HCT116 (cell line): ENCODE data around the gene SOX9. TPM values are rescaled to one million over a fixed set of nuclear protein-coding genes. Genes with fewer than 3 reads are reported as not detected.

Experiments used
- ATAC-seq: fragments of 200-7000 bp; cut with Tn5 transposase; 2 replicates; pipeline ENCODE4 v1.9.1; 2020; ENCODE audit warnings: mild to moderate bottlenecking, moderate library complexity
- BruUV-seq: library from RNA; stranded (reverse); fragments of 400-500 nt; replicated peaks from 2 replicates; lab custom pipeline; 2021; lab: Mats Ljungman, UMichigan
- CTCF ChIA-PET: fragments of 300-600 bp; sonication (Branson Sonifier 250); formaldehyde crosslinking; loops from one replicate; lab custom pipeline; 2021; ENCODE audit warnings: antibody characterized with exemption; lab: Charles Lee
- POLR2A ChIA-PET: fragments of 300-600, 350-600 bp; sonication (Branson Sonifier 250); formaldehyde crosslinking; loops from one replicate; lab custom pipeline; 2021; ENCODE audit warnings: antibody characterized with exemption; lab: Charles Lee
- RAD21 ChIA-PET, 2 experiments: fragments of 300-600 bp; sonication (Branson Sonifier 250); formaldehyde crosslinking; loops; one replicate each; lab custom pipeline; 2023; ENCODE audit warnings: low total read pairs in 2 of 2; ENCODE audit not compliant: uncharacterized antibody in 2 of 2, unreplicated experiment in 2 of 2, low non-redundant PET in 1 of 2; lab: Charles Lee
- DNase-seq: peaks from one replicate; pipeline ENCODE4 v3.0.0-alpha.2; 2010; ENCODE audit warnings: low read depth, low spot score
- H2AFZ ChIP-seq: fragments of 200-600 bp; shearing (Covaris generic), sonication (generic); 2 replicates; pipeline ENCODE4 v1.6.1; 2017; ENCODE audit warnings: low read depth, mixed run types, mixed read lengths, antibody characterized with exemption, low read length; ENCODE audit not compliant: poor library complexity, severe bottlenecking
- H3K27ac ChIP-seq: 2 replicates; pipeline ENCODE4 v1.5.1; 2012; ENCODE audit warnings: low read depth, low read length
- H3K27me3 ChIP-seq: fragments of 200-600 bp; sonication (generic); 2 replicates; pipeline ENCODE4 v1.6.1; 2016; ENCODE audit warnings: mixed run types, low read length, mixed read lengths; ENCODE audit not compliant: insufficient read depth
- H3K36me3 ChIP-seq, 2 experiments: fragments of 200-500 bp in 1 of 2; fragments of 200-600 bp in 1 of 2; sonication (Bioruptor generic) in 1 of 2; sonication (generic) in 1 of 2; 2 replicates each; pipeline versions ENCODE4 v1.5.1 to v1.6.1; 2014 to 2016; ENCODE audit warnings: low read length in 2 of 2, inconsistent platforms in 1 of 2, mixed read lengths in 1 of 2, mixed run types in 1 of 2; ENCODE audit not compliant: insufficient read depth in 2 of 2, control insufficient read depth in 1 of 2
- H3K4me1 ChIP-seq, 2 experiments: fragments of 200-600 bp in 1 of 2; sonication (generic) in 1 of 2; 2 replicates each; pipeline versions ENCODE4 v1.5.1 to v1.6.1; 2012 to 2017; ENCODE audit warnings: low read length in 2 of 2, inconsistent platforms in 1 of 2, mild to moderate bottlenecking in 1 of 2, mixed read lengths in 1 of 2, mixed run types in 1 of 2, moderate library complexity in 1 of 2; ENCODE audit not compliant: insufficient read depth in 2 of 2, control insufficient read depth in 1 of 2
- H3K4me2 ChIP-seq: fragments of 200-600 bp; sonication (generic); 2 replicates; pipeline ENCODE4 v1.6.1; 2017; ENCODE audit warnings: mixed run types, low read length, mixed read lengths
- H3K4me3 ChIP-seq, 2 experiments: fragments of 200-600 bp in 1 of 2; sonication (generic) in 1 of 2; replicated peaks in 1 of 2; 2 replicates each; pipeline ENCODE4 v1.5.1; 2011 to 2016; ENCODE audit warnings: low read length in 2 of 2, control low read depth in 1 of 2, low read depth in 1 of 2, mild to moderate bottlenecking in 1 of 2, mixed read lengths in 1 of 2, mixed run types in 1 of 2
- H3K79me2 ChIP-seq: fragments of 200-600 bp; sonication (generic); 2 replicates; pipeline ENCODE4 v1.6.1; 2017; ENCODE audit warnings: mild to moderate bottlenecking, mixed run types, low read length, moderate library complexity, mixed read lengths; ENCODE audit not compliant: insufficient read depth
- H3K9ac ChIP-seq: fragments of 200-600 bp; sonication (generic); 2 replicates; pipeline ENCODE4 v1.6.1; 2016; ENCODE audit warnings: low read length, mixed read lengths
- H3K9me2 ChIP-seq: fragments of 200-600 bp; sonication (generic), shearing (Covaris generic); 2 replicates; pipeline ENCODE4 v1.6.1; 2017; ENCODE audit warnings: mixed run types, mild to moderate bottlenecking, moderate library complexity; ENCODE audit not compliant: insufficient read depth
- H3K9me3 ChIP-seq, 2 experiments: fragments of 200-500 bp in 1 of 2; fragments of 200-600 bp in 1 of 2; sonication (Bioruptor generic) in 1 of 2; sonication (generic) in 1 of 2; 2 replicates each; pipeline ENCODE4 v1.6.1; 2014 to 2017; ENCODE audit warnings: low read length in 2 of 2, mixed read lengths in 2 of 2, inconsistent platforms in 1 of 2, low read depth in 1 of 2, mild to moderate bottlenecking in 1 of 2, mixed run types in 1 of 2, moderate library complexity in 1 of 2; ENCODE audit not compliant: control insufficient read depth in 1 of 2, insufficient read depth in 1 of 2
- H4K20me1 ChIP-seq: fragments of 200-600 bp; sonication (generic), shearing (Covaris generic); 2 replicates; pipeline ENCODE4 v1.6.1; 2017; ENCODE audit warnings: mixed run types, mild to moderate bottlenecking, moderate library complexity; ENCODE audit not compliant: insufficient read depth
- ATF3 ChIP-seq: IDR thresholded peaks from 2 replicates; pipeline ENCODE4 v1.6.1; 2012
- CBX3 ChIP-seq: IDR thresholded peaks from 2 replicates; pipeline ENCODE4 v1.6.1; 2012; ENCODE audit warnings: low read depth
- CEBPB ChIP-seq: IDR thresholded peaks from 2 replicates; pipeline ENCODE4 v1.6.1; 2012; ENCODE audit warnings: low read depth
- EGR1 ChIP-seq: IDR thresholded peaks from 2 replicates; pipeline ENCODE4 v1.6.1; 2012; ENCODE audit warnings: low read depth
- EZH2 ChIP-seq: fragments of 200-600 bp; sonication (generic); IDR thresholded peaks from 2 replicates; pipeline ENCODE4 v1.6.1; 2017; ENCODE audit warnings: antibody characterized with exemption, mixed run types
- EZH2phosphoT487 ChIP-seq: fragments of 200-600 bp; IDR thresholded peaks from 2 replicates; pipeline ENCODE4 v1.6.1; 2018; ENCODE audit warnings: antibody characterized with exemption, borderline replicate concordance
- FOSL1 ChIP-seq: IDR thresholded peaks from 2 replicates; pipeline ENCODE4 v1.6.1; 2012; ENCODE audit warnings: low read depth
- JUND ChIP-seq: IDR thresholded peaks from 2 replicates; pipeline ENCODE4 v1.6.1; 2012
- MAX ChIP-seq: IDR thresholded peaks from 2 replicates; pipeline ENCODE4 v1.6.1; 2012
- POLR2A ChIP-seq: IDR thresholded peaks from 2 replicates; pipeline ENCODE4 v1.7.0; 2011; ENCODE audit warnings: borderline replicate concordance; ENCODE audit not compliant: insufficient read depth, insufficient read length; ENCODE audit errors: extremely low read depth
- POLR2AphosphoS5 ChIP-seq: IDR thresholded peaks from 2 replicates; pipeline ENCODE4 v1.6.1; 2011; ENCODE audit warnings: mild to moderate bottlenecking, low read depth, low read length, moderate library complexity
- RAD21 ChIP-seq: IDR thresholded peaks from 2 replicates; pipeline ENCODE4 v1.6.1; 2012; ENCODE audit warnings: low read depth, mild to moderate bottlenecking
- REST ChIP-seq: IDR thresholded peaks from 2 replicates; pipeline ENCODE4 v1.6.1; 2012; ENCODE audit warnings: low read depth
- SIN3A ChIP-seq: IDR thresholded peaks from 2 replicates; pipeline ENCODE4 v1.6.1; 2012; ENCODE audit warnings: low read depth
- SP1 ChIP-seq: IDR thresholded peaks from 2 replicates; pipeline ENCODE4 v1.6.1; 2012; ENCODE audit warnings: low read depth
- SRF ChIP-seq: IDR thresholded peaks from 2 replicates; pipeline ENCODE4 v1.6.1; 2012; ENCODE audit warnings: low read depth
- TCF7L2 ChIP-seq: IDR thresholded peaks from 2 replicates; pipeline ENCODE4 v1.7.0; 2011; ENCODE audit warnings: borderline replicate concordance, inconsistent platforms; ENCODE audit not compliant: insufficient read depth, insufficient read length; ENCODE audit errors: extremely low read depth
- YY1 ChIP-seq: IDR thresholded peaks from 2 replicates; pipeline ENCODE4 v1.6.1; 2011; ENCODE audit warnings: low read length, low read depth, moderate library complexity, mild to moderate bottlenecking; ENCODE audit not compliant: insufficient replicate concordance; ENCODE audit errors: extremely low read depth
- ZBTB33 ChIP-seq: IDR thresholded peaks from 2 replicates; pipeline ENCODE4 v1.6.1; 2011; ENCODE audit warnings: mild to moderate bottlenecking, low read length, moderate library complexity; ENCODE audit not compliant: insufficient replicate concordance; ENCODE audit errors: extremely low read depth
- ZFX ChIP-seq: fragments of 450-650 bp; IDR thresholded peaks from 2 replicates; pipeline ENCODE4 v1.6.1; 2017
- ZNF274 ChIP-seq: fragments of 200-500 bp; sonication (Bioruptor generic); IDR thresholded peaks from 2 replicates; pipeline ENCODE4 v1.6.1; 2014; ENCODE audit warnings: mild to moderate bottlenecking, low read depth, low read length, inconsistent platforms
- intact Hi-C: fragments of 100-400 bp; cut with micrococcal nuclease; formaldehyde crosslinking; loops from 2 replicates; pipeline ENCODE4 v1.10.0; 2022
- total RNA-seq: library from RNA; stranded (reverse); gene quantifications from one replicate; pipeline ENCODE4 v1.2.1, GENCODE V29; 2021; ENCODE audit not compliant: unreplicated experiment

Gene SOX9
- total RNA-seq, 1 experiment from 2014 or later: 69.2 TPM

GRCh38 chr17:72136692-72137091 is 15.9 kb downstream of the SOX9 start:
- Histone ChIP-seq H3K9me3 (no peaks in the 10 kb centered on the region), H3K4me3 (no peak overlapping the region), H3K79me2 (no peaks in the 10 kb centered on the region), H3K36me3 (no peaks in the 10 kb centered on the region), H4K20me1 (no peaks in the 10 kb centered on the region), H3K9ac (no peak overlapping the region), H3K27me3 (peaks cover 11% of the 10 kb centered on the region; the same call in 1 of the 2 replicates), H3K4me1 (peaks cover 16 to 34% of the 10 kb centered on the region in 2 experiments), H3K9me2 (no peaks in the 10 kb centered on the region), H3K27ac (no peak overlapping the region), H3K4me2 (peak overlapping the region; percentile 58), H2AFZ (peak overlapping the region; percentile 79)
- ATAC-seq: peak; percentile 68
- POLR2A ChIA-PET: interaction anchor here (0.6 to 1.2 kb wide), 4 partner anchors 10 to 369 kb away, joined by 3 to 4 read pairs (median 3); no protein-coding TSS in a partner anchor
- RAD21 ChIA-PET: no interaction called here
- no TSS peak for BruUV-seq
- CTCF ChIA-PET: interaction anchor here (2.6 kb wide), 1 partner anchor 294 kb away, joined by 10 read pairs; no protein-coding TSS in a partner anchor
- DNase-seq: peak; percentile 61
- intact Hi-C loops: no loop called here
- TF ChIP-seq EZH2 (no peak), RAD21 (peak; percentile 12; the same call in 1 of the 2 replicates), TCF7L2 (no peak), SIN3A (no peak), CBX3 (peak; percentile 52; the same call in 1 of the 2 replicates), JUND (peak; percentile 88), MAX (no peak), ZBTB33 (no peak), SRF (no peak), EGR1 (no peak), REST (no peak), POLR2A (no peak), POLR2AphosphoS5 (peak; percentile 47; the same call in 1 of the 2 replicates), CEBPB (peak; percentile 71), FOSL1 (peak; percentile 92), EZH2phosphoT487 (no peak), ATF3 (0 out of 2 replicates have a peak, but pooled peaks have one; percentile 7), SP1 (peak; percentile 86), ZFX (no peak), ZNF274 (no peak), YY1 (no peak)
